Measurements from ENCODE around the gene RRP1.
A peak's percentile ranks its signal among the peaks of the same experiment; 100 is the strongest.

- TF ChIP-seq, protein P1, sequence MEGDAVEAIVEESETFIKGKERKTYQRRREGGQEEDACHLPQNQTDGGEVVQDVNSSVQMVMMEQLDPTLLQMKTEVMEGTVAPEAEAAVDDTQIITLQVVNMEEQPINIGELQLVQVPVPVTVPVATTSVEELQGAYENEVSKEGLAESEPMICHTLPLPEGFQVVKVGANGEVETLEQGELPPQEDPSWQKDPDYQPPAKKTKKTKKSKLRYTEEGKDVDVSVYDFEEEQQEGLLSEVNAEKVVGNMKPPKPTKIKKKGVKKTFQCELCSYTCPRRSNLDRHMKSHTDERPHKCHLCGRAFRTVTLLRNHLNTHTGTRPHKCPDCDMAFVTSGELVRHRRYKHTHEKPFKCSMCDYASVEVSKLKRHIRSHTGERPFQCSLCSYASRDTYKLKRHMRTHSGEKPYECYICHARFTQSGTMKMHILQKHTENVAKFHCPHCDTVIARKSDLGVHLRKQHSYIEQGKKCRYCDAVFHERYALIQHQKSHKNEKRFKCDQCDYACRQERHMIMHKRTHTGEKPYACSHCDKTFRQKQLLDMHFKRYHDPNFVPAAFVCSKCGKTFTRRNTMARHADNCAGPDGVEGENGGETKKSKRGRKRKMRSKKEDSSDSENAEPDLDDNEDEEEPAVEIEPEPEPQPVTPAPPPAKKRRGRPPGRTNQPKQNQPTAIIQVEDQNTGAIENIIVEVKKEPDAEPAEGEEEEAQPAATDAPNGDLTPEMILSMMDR (conservative IDR thresholded peaks at IDR 0.05; ENCODE audit: low read length) = peak; percentile 43; the same call in 1 of the 2 replicates
- TF ChIP-seq EZH2phosphoT487 (IDR thresholded peaks at IDR 0.05; ENCODE audit: borderline replicate concordance, low read depth, low read length) = no peak
Measured at GRCh38 chr21:43829575-43830119, 40.3 kb downstream of the RRP1 start.

Data from OCI-LY7 (cell line).